ENCODE results near the gene PLA2G2C.
"Not testable (repeated sequence)": the region's sequence is repeated elsewhere in the genome, so short reads cannot be mapped to it uniquely, and the experiment has no call there.

PLA2G2C gene

GRCh38 chr1:20185834-20186782, at the start of gene PLA2G2C, which contains the start of gene UBXN10:
Gene PLA2G2C (minus strand): TSS chr1:20186518. CDS start chr1:20177363, 9,155 bp downstream.
Gene UBXN10 (plus strand): TSS chr1:20186096. CDS start chr1:20190562, 4,466 bp downstream.
- peak; percentile 34 to 77 (median 34) for DNase-seq (ENCODE audit: low read depth in 3 of 3)

DNA sequence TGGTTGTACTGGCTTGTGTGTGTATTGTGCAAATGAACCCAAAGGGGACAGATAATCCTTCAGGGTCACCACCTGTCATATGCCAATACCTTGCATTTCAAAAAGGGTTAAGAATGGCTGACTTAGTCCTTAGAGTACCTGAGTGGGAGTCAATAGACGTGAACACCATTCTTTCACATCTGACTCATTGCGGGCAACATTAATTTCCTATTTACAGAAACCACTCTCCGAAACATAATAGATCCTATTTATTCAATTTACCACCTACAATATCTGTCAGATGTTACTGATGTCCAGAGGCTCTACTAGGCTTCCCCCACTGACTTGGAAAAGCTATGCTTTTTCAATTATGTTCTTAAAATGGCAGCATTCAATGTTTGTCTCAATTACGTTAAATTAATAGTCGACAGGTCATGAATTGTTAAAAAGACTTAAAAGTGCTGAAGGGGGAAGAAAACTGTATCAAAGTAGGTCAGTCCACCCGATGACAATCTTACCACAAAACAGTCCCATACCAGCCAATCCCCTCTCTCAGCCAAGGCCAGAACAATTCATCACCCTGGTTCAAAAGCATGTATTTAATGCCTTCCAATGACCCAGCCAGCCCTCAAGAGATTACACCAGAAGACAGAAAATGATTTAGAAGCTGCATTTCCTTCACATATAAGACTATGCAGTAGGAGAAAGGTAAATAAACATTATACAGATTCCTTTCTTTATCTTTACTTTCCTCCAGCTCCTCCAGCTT, 48.6 kb upstream of the PLA2G2C start:
- DNase-seq (ENCODE audit: low read depth in 3 of 3): no peak

DNA sequence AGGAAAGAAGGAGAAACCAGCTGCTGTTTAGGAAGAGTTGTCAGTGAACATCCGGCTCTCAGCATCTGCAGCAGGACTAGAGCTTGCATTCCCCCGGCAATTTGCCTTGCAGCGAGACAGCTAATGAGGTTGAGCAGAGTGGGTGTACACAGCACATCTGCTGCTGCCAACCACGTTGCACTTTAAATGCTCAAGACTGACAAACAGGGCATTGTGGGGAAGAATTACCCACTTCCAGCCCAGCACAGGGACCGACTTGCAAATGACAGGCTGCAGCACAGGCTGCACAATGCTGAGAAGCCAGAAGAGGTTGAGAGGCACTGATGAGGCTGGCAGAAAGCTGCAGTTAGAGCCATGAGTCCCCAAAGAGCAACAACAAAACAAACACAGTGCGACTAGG, 47.5 kb upstream of the PLA2G2C start:
- no peak for DNase-seq (ENCODE audit: low read depth in 3 of 3)

DNA sequence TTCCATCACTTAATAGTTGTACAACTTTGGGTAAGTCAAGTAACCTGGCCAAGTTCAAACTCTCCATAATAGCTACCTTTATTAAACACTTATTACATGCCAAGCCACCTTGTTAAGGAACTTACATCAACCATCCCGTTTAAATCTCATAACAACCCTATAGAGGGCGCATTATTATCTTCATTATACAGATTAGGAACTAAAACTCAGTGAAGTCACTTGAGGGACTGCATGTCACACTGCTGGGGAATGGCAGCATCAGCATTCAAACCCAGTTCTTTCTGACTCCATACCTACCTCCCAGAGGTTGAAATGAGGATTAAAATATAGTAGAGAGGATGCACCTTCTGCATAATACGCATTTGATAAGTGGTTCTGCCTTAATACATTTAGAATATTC, 47.1 kb upstream of the PLA2G2C start:
- no peak for DNase-seq (ENCODE audit: low read depth in 3 of 3)

- DNase-seq (ENCODE audit: low read depth in 3 of 3): not testable (repeated sequence)
Measured at GRCh38 chr1:20232564-20232963, 46.2 kb upstream of the PLA2G2C start.

GRCh38 chr1:20229171-20229570, 42.9 kb upstream of the PLA2G2C start:
- DNase-seq (ENCODE audit: low read depth in 3 of 3): no peak

GRCh38 chr1:20228314-20228825, 42.1 kb upstream of the PLA2G2C start:
- no peak for DNase-seq (ENCODE audit: low read depth in 3 of 3)

- DNase-seq (ENCODE audit: low read depth in 3 of 3): no peak
Measured at GRCh38 chr1:20227704-20228103, 41.4 kb upstream of the PLA2G2C start.

DNA sequence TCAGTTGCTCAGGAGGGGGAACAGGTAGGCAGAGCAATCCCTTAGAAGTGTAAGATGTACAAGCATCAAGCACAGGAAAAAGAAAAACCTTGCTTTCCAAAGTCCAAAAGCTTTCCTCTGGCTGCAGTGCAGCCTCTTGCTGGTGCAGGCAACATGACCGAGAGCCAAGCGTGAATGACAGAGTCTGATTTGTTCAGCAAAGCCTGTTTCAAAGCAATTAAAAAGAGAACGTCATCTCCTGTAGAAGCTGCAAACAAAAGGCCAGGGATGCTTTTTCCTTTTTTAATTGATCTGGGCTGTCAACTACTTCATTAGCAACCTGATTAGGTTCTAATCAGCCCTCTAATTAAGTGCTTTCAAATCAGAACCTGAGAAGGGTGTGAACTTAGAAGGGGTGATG, 38.2 kb upstream of the PLA2G2C start:
- DNase-seq (ENCODE audit: low read depth in 3 of 3): no peak

- no peak for DNase-seq (ENCODE audit: low read depth in 3 of 3)
Measured at GRCh38 chr1:20223551-20224419, 37.5 kb upstream of the PLA2G2C start.

DNA sequence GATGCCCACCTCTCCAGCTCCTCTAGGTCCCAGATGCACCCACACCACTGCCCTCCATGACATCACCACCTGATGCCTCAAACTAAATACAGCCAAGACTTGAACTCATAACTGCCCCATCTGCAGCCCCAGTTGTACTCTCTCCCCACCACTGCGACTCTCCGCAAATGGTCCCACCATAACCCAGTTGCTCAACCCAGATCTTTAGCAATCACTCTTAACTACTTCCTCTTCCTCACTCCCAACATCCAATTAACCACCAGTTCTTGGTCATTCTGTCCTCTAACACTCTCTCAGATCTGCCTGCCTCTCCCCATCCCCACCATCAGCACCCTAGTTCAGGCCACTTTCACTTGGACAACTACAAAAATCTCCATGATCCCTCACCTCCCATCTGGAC, 36.8 kb upstream of the PLA2G2C start:
- no peak for DNase-seq (ENCODE audit: low read depth in 3 of 3)

DNA sequence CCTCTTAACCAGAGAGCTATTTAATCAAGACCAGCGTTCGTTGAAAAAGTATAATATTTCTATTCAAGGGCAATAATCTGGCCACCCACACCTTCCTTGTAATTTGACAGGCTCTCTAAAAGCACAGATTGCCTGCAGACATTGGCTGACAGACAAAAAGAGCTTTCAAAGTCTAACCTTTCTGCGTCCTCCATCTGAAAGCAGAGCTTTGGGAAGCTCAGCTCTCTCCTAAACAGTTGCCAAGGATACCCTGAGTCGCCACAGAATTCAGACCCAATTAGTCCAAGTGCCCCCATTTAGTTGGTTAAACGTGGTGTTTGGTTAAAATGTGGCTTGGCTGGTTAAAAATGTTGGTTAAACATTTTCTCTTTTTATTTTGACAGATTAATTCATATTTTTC, 33.7 kb upstream of the PLA2G2C start:
- DNase-seq (ENCODE audit: low read depth in 3 of 3): no peak

GRCh38 chr1:20219053-20219452, 32.7 kb upstream of the PLA2G2C start:
- not testable (repeated sequence) for DNase-seq (ENCODE audit: low read depth in 3 of 3)

DNA sequence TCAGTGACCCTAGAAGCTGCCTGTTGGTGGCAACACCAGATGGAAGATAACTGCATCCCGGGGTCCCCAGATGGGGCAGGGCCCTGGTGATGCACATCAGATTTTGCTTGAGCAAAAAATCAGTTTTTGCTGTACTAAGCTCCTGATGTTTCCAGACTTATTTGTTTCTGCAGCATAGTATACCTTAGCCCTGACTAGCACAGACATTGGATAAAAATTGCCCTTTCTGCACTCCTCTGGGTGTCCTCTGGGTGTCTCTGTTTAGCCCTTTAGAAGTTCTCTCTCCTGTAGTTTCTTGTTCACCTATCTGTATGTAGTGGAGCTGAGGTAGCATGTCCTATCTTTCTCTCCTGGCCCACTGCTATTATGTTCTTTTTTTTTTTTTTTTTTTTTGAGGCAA, 30.3 kb upstream of the PLA2G2C start:
- no peak for DNase-seq (ENCODE audit: low read depth in 3 of 3)

GRCh38 chr1:20215716-20216115, 29.4 kb upstream of the PLA2G2C start:
- DNase-seq (ENCODE audit: low read depth in 3 of 3): no peak

DNA sequence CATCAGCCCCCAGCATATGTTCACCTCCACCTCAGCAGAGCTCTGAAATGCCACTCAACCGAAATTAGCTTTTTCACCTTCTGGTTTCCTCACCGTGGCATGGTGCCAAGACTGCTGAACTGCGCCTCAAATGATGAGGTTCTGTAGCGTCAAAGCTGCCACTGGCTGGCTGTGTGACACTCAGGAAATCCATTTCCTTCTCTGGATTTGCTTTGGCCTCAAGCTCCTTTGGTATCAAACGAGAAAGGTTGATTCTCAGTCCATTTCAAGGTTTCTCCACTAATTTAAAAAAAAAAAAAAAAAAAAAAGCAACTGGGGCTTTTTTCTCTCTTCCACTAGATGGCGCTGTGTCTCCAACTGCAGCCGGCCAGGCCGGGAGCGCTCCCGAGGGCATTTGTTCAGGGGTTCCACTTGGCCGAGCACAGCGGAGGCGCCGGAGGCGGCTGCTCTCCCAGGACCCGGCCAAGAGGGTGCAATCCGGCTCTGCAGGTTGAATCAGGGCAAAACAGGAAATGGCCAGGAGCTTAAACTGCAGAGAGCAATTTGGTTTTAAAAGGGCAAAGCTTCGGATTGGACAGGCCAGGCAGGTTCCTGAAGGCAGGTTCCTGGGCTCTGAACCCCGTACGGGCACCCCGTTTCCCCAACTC, 26.5 kb upstream of the PLA2G2C start:
- peak in 2 of 3 experiments; percentile 14 to 43 for DNase-seq (ENCODE audit: low read depth in 3 of 3)

DNA sequence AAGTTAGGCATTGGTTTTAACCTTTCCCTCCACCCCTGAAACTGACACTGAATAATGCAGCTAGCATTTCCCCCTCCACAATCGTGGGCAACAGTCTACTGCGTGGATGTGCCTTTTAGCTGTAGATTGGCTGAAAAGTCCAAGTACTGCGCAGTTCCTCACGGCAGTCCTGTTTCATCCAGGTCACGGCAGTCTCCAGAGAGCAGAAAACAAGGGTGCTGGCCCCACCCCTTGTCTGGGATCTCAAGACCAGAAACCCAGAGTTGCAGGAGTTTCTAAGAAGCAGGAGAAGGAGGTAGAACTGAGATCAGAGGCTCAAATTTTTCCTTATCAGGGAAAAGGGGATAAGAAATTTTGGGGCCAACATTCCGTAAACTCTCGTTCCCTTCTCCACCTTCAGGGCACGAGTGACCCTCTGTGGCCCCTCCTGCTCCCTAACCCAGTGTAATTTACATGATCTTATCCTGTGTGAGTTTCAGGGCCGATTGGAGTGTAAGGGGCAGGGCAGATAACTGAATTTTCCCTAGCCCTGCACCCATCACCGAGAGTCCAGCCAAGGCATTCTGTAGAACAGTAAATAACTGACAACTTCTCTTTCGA, 25.9 kb upstream of the PLA2G2C start:
- no peak for DNase-seq (ENCODE audit: low read depth in 3 of 3)

- no peak for DNase-seq (ENCODE audit: low read depth in 3 of 3)
Measured at GRCh38 chr1:20211511-20211931, 25.2 kb upstream of the PLA2G2C start.

- no peak for DNase-seq (ENCODE audit: low read depth in 3 of 3)
Measured at GRCh38 chr1:20210736-20211460, 24.6 kb upstream of the PLA2G2C start.

- no peak for DNase-seq (ENCODE audit: low read depth in 3 of 3)
Measured at GRCh38 chr1:20209471-20209870, 23.2 kb upstream of the PLA2G2C start.
